PC-9 (cell line): Measurements from ENCODE around the gene WBP2.

Experiments
- CTCF ChIP-seq: fragments of 200-600 bp; sonication (generic); conservative IDR thresholded peaks from 2 replicates; pipeline ENCODE4 v1.6.1; 2017; ENCODE audit warnings: mixed run types, antibody characterized with exemption, mild to moderate bottlenecking, moderate library complexity
- EZH2 ChIP-seq: fragments of 200-600 bp; sonication (generic); IDR thresholded peaks from 2 replicates; pipeline ENCODE4 v1.8.0; 2017; ENCODE audit warnings: antibody characterized with exemption, low read depth

DNA sequence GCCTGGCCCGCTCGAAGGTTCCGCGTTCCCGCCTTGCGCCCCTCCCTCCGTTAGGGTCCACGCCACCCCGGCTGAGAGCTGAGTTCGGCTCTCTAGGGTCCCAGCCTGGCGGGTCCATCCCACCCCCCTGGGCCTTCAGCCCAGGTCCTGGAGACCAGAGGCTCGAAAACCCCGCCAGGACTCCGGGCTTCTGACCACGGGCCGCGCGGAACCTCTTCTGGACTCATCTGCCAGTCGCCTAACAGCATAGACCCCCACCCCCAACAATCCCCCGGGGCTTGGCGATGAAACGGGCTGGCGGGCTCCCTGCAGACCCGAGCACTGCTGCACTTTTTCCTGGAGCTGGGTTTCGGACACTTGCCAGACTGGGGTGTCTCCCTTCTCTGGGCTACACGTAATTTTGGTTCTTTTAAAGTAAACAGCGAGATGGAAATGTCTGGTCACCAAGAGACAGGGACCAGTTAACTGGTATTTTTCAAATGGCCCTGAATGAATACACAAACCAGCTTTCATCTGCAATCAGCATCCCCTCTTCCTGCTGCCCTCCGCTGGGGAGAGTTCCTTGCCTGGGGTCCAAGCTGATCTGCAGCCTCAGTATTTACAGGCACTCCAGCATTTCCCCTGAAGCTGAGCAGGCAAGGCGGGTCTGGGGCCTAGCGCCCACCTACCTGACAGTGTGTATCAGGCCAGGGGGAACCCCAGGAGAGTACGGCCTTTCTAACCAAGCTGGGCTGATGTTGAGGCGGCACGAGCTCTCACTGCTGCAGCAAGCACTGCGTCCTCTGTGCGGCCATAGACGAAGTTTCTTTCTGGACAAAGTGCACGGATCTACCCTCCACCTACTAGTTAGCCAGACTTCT is 42.3 kb upstream of the WBP2 start:
- TF ChIP-seq CTCF, result no peak
- no peak for TF ChIP-seq EZH2
